ENCODE measurements around the gene DNAH10.

DNAH10 gene

DNA sequence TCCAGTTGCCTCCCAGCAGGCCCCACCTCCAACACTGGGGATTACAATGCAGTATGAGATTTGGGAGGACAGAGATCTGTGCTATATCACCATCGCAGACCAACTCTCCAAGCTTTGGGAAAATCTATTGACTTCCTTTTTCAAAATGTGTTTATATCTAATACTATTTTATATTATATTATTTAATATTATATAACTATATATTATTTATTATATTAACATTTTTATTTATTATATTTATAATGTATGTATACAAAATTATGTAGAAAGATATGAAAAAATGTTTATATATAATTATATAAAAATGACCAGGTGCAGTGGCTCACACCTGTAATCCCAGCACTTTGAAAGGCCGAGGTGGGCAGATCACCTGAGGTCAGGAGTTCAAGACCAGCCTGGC lies 36.4 kb downstream of the DNAH10 start:
- no peak for DNase-seq (ENCODE audit: low read depth)

DNA sequence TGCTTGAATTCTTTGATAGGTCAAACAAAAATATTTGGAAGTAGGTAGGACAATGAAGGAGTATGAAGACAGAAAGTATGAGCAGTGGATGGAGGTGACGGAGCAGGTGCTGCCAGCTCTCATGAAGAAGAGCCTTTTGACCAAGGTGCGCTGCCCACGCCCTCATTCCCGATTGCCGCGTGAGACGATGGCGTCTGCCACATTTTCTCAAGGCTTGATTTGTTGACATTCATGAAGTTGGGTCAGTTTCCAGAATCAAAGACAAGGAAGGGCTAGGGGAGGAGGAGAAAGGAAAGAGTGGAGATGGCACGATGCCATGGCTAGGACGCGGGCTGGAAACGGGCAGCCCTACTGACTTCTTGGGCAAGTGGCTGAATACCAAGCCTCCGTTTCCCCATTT lies 37.1 kb downstream of the DNAH10 start:
- no peak for DNase-seq (ENCODE audit: low read depth)

DNA sequence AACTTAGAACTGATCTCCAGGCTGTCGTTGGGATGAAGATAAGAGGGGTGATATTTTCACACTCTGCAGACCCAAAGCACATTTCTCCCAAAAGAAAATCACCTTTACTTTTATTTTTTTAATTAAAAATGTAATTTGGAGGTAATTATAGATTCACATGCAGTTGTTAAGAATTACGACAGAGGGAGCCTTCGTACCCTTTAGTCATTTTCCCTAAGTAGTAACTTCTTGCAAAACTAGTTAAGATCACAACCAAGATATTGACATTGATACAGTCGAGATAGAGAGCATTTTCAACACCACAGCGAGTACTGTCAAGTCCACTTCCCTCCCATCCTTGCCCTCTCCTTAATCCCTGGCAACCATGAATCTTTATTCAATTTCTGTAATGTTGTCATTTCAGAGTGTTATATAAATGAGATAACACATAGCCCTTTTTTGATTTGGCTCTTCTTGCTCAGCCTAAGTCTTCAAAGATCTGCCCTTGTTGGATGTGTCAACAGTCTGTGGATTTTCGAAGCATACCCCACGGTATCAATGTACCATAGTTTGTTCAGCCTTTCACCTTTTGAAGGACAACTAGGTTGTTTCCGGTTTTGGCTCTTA lies 39.6 kb downstream of the DNAH10 start:
- DNase-seq (ENCODE audit: low read depth) = no peak

DNA sequence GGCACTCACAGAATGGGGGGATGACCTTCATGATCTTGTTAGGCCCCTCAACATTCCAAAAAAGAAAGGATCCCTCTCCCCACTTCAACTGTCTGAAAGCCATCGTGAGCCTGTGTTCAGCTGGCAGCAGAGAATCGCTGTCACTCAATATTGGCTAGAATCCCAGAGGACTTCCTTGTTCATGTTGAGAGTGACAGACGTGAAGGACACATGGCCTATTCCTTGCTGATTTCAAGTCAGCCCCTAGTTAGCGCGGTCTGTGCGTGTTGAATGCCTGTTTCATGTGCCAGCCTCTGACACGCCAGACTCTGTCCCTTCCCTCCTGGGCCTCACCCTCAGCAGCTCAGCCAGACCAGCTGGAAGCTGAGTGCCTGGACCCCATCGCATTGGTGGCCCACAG lies 43.1 kb downstream of the DNAH10 start:
- no peak for DNase-seq (ENCODE audit: low read depth)

DNA sequence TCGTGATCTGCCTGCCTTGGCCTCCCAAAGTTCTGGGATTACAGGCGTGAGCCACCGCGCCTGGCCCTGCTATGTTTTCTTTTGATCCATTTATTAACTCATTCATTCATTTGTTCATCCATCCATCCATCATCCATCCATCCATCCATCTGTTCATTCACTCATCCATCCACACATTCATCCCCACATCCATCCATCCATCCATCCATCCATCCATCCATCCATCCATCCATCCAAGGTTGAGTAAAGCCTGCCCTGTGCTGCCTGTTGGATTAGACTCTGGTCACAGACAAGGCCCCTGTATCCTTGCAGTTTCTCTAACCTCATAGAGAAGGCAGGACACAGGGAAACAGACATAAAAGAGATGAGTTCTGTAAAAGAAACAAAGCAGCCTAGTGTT lies 44.9 kb downstream of the DNAH10 start:
- no peak for DNase-seq (ENCODE audit: low read depth)

DNA sequence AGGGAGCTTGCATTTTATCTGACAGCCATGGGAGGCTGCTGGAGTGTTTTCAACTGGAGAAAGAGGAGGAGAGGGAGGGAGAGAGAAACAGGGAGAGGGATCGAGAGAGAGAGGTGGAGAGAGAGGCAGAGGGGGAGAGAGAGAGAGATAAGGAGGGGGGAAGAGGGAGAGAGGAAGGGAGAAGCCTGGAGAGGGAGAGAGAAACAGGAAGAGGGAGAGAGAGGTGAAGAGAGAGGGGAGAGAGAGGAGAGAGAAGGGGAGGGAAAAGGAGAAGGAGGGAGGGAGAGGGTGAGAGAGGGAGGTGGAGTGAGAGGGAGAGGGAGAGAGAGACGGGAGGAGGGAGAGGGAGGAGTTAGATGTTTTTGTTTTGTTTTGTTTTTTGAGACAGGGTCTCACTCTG lies 45.6 kb downstream of the DNAH10 start:
- no peak for DNase-seq (ENCODE audit: low read depth)

DNA sequence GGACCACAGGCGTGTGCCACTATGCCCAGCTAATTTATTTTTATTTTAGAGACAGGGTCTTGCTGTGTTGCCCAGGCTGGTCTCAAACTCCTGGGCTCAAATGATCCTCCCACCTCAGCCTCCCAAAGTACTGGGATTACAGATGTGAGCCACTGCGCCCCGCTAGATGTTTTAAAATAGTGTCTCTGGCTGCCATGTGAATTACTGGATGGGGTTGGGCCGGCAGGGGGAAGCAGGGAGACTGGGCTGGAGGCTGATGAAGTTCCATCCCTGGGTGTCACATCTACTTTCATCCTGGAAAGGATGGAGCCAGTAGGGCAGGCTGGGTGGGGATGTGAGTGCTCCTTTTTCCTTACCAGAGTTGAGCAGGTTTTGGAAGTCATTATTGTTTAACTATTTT lies 46.1 kb downstream of the DNAH10 start:
- no peak for DNase-seq (ENCODE audit: low read depth)

DNA sequence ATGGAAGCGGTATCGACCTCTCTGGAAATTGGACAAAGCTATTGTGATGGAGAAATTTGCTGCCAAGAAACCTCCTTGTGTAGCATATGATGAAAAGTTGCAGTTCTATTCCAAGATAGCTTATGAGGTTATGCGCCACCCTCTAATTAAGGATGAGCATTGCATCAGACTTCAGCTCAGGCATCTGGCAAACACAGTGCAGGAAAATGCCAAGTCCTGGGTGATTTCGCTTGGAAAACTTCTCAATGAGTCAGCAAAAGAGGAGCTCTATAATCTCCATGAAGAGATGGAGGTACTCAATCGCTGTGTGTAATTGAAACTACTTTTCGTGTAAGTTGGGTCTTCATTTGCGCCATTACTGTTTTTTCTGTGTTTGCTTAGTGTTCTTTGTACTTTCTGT lies 51.2 kb downstream of the DNAH10 start:
- no peak for DNase-seq (ENCODE audit: low read depth)

DNA sequence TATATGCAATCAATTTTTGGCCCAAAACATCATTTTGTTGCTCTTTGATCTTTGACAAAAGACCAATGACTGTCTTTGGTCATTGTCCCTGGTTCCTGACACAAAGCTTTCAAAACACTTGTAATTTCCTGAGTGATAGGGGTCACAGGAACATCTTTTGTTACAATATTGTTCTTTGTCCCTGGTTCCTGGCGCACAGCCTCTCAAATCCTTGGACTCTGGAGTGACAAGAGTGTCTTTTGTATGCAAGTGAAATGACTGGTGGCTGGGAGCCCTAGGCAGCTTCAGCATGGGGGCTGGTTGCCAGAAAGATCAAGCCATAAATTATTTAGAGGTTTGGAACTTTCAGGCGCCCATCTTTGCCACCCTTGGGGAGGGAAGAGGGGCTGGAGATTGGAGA lies 53.9 kb downstream of the DNAH10 start:
- DNase-seq (ENCODE audit: low read depth) = no peak

DNA sequence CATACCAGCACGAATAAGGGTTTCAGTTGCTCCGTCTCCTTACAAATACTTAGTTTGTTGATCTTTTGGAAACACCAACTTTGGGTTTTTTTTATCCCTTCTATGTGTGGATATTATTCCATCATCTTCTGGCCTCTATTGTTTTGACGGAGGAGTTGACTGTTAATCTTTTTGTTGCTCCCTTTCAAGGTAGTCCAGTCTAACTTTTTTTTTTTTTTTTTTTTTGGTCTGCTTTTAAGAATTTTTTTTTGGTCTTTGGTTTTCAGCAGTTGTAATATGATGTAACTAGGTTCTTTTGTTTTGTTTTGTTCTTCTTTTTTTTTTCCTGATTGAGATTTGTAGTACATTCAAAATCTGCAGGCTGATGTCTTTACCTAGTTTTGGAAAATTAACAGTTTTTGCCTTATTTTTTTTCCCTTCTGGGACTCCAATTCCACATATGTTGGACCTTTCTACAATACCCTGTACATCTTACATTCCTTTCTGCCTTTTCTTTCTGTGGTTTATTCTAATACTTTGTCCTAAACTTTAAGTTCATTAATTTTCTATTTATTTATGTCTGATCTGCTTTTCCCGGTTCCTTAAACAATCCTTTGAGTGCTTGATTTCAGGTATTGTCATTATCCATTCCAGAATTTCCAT lies 54.9 kb downstream of the DNAH10 start:
- no peak for DNase-seq (ENCODE audit: low read depth)

DNA sequence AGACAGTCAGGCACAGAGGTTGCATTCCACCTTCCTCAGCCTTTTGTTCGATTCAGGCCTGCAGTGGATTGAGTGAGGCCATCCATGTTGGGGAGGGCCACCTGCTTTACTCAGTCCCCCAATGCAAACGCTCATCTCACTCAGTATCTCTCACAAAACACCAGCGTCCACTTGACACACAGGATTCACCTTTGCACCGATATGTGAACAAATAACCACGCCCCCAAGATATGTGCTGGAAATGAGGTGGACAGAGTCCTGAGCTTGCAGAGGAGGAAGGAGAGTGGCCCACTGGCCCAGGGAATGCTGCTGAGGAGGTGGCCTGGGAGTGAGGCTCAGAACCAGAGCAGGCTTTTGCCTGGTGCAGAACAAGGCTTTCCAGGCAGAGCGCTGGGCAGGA lies 60.7 kb downstream of the DNAH10 start:
- DNase-seq (ENCODE audit: low read depth) = no peak

DNA sequence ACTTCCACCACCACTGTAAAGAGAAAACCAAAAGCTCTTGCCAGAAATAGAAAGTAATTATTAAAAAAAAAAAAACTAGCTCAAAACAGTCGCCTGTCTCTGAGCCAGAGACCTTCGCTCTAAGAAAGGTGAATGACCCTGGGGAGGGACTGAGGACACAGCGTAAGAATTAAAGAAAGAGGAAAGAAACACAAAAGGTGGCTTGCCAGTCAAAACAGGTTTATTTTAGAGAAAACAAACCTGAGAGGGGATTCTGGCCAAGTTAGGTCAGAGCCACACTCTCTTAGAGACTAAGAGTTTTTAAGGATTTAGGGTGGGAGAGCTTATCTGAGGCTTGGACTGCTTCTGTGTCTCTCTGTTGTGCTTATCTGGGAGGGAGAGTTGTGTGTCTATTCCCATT lies 66.0 kb downstream of the DNAH10 start:
- DNase-seq (ENCODE audit: low read depth) = no peak

DNA sequence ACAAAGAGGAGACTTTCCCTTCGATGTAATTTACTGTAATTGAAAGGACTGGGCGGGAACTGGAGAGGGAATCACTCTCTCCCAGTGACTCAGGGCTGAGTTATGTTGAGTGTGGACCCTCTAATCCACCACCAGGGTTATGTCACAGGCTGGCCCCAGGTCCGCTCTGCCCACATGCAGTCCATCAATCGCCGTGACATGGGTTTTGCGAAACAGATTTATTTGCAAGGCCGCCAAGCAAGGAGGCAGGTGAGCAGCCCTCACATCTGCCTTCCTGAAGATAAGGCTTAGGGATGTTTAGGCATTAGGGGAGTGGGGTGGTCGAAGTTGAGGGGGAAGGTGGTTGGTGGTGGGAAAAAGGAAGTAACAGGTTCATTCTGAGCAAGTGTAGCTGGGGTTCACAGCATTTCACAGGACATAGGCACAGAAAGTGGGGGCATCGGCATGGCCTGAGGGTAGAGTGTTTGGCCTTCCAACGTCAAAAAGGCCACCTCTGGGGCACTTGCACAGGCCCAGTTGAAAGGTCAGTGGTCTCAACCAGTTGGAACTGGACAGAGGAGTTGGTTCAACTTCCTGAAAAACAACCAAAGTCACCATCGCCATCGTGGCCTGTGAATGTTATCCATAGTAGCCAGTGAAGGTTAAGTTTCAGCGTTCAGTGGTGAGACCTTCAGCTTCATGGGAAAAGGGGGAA lies 66.9 kb downstream of the DNAH10 start:
- no peak for DNase-seq (ENCODE audit: low read depth)

DNA sequence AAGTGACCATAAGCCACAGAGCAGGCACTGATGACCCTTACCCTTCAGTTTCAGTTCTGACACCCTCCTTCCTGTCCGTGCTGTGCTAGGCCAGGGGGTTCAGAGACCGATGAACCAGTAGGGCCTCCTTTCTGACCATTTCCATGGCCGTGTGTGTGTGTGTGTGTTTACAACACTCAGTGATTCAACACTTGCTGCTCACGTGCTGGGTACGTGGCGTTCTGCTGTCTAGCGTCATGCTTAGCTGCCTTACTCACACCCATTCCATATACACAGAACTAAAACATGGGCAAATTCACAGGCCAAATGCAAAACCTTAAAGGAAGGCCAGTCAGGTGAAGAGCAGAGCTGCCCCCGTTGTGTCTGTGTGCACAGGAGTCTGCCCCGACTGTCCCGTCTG lies 67.5 kb downstream of the DNAH10 start:
- no peak for DNase-seq (ENCODE audit: low read depth)

DNA sequence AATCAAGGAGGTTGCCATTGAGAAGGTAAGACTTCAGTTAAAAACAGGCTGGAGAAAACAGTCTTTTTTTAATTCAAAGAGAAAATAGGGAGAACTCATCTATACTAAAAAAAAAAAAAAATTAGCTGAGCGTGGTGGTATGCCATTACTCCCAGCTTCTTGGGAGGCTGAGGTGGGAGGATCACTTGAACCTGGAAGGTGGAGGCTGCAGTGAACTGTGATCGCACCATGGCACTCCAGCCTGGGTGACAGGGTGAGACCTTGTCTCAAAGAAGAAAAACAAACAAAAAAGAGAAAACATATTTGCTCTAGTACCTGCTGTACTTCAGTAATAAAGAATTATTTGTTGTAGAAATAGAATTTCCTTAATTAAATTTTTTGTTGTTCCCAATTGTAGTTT lies 68.6 kb downstream of the DNAH10 start:
- DNase-seq (ENCODE audit: low read depth) = no peak

DNA sequence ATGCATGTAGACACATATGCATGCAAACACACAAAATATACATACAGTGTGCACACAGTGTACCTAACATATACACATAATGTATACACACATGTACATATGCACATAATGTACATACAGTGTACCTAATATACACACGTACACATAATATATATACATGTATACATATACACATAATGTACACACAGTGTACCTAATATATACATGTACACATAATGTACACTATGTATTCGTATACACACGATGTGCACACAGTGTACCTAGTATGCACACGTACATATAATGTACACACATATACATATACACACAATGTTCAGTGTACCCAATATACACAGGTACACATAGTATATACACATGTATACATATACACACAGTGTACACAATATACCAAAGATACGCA lies 70.0 kb downstream of the DNAH10 start:
- DNase-seq (ENCODE audit: low read depth) = no peak

DNA sequence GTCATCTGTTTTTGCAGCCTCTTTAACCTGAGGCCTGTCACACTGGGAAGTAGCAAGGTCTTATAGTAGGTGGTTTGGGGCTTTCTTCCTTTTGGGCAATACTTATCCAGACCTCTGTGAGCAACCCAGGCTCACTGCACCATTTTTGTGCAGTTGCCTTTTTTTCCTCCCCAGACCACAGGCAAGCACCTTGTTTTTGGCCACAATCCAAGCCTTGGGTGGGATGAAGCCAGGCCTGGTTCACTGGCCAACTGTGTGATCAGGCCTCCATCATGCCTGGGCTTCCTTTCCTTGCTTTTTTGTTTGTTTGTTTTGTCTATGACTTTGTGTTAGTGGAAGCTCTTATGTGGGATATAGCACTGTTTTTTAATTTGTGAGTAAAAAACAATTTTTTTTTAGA lies 71.7 kb downstream of the DNAH10 start:
- no peak for DNase-seq (ENCODE audit: low read depth)

DNA sequence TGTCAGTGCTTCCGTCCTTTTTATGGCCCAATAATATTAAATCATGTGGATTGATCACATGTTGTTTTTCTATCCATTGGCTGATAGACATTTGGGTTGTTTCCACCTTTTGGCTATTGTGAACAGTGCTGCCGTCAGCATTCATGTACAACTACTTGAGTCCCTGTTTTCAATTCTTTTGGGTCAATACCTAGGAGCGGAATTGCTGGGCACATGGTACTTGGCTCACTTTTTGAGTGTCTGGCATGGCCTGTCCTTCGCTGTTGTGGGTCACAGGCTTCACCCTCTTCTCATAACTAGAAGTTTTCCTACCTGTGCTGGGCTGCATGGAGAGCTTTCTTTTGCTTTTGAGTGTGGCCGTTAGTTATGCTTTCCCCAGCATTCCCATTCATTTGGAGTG lies 72.7 kb downstream of the DNAH10 start:
- no peak for DNase-seq (ENCODE audit: low read depth)

DNA sequence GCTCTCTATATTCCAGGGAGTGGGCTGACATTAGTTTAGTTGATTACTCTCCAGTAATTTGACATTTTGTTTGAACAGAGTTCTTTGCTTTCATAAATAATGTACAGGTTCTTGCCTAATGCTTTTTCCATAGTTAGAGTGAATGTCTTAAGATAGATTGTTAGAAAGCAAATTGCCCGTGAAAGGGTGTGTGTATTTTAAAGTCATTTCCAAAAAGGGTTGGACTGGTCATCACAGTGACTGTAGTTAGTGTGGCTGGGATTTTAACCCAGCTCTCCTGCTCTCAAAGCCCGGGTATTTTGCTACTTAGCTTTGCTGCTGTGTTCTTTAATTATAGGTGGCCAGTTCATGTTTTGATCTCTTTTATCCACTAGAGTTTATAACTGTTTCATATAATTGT lies 74.2 kb downstream of the DNAH10 start:
- no peak for DNase-seq (ENCODE audit: low read depth)

DNA sequence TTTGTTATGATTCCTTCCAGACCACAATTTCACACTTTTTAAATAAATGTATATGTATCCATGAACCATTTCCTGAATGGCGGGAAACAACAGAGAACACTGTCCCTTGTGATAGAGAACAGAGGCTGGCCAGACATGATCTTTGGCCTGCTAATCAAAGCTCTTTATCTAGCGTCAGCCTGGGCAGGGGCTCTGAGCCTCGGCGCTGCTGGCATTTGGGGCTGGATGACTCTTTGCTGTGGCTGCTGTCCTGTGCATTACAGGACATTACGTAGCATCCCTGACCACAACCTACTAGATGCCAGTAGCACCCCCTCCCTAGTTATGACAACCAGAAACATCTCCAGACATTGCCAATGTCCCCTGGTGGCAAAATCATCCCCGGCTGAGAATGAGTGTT lies 77.7 kb downstream of the DNAH10 start:
- DNase-seq (ENCODE audit: low read depth) = no peak

DNA sequence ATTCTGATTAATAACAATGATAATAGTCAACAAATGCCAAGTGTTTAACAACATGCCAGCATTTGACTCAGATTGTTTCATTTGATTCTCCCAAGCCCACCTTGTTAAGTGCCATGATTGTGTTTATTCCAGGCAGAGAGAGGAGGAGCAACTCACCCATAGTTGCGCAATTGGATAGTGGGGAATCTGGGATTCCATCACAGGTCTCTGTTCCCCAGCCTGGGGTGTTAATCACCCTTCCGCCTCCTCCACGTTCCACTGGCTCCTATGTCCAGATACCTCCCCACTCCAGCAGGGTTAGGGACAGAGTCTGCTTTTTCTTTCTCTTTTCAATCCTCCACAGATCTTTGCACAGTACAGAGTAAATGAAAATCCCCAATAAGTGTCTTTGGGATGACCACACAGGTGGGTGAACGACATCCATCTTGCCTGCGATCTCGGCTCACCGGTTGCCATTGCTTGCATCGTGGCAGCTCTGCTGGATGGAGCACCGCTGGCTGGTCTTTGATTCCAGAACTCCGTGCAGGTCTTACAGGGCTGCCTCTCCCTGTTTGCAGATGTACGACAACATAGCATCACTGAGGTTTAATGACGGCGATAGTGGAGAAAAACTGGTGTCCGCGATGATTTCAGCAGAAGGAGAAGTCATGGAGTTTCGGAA lies 78.8 kb downstream of the DNAH10 start:
- DNase-seq (ENCODE audit: low read depth) = no peak

DNA sequence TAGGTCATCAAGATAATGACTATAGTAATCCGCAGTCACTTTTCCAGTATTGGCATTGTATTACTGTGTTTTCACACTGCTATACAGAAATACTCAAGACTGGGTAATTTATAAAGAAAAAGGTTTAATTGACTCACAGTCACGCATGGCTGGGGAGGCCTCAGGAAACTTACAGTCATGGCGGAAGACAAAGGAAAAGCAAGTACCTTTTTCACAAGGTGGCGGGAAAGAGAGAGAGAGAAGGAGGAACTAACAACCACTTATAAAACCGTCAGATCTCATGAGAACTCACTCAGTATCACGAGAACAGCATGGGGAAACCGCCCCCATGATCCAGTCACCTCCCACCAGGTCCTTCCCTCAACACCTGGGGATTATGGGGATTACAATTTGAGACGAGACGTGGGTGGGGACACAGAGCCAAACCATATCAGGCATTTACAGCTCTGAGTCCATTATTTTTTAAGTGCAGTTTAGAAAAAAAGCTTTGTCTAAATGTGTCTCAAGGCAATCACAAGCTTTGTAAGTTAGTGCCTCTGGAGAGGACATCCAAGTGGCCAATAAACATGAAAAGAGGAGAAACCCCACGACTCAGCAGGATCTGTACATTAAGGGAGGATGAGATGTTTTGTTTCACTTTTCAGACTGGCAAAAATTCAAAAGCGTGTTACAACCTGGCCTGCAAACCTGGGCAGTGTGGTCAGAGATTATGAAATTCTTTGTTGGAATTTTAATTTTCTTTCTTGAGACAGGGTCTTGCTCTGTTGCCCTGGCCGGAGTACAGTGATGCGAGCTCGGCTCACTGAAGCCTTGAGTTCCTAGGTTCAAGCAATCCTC lies 82.0 kb downstream of the DNAH10 start:
- DNase-seq (ENCODE audit: low read depth) = no peak

Data from activated T-cell treated with anti-CD3 and anti-CD28 coated beads for 1 hour (primary cell).